ENCODE measurements around the gene LDAH. TPM values are rescaled to one million over a fixed set of nuclear protein-coding genes. Genes with fewer than 3 reads are reported as not detected.

The LDAH gene
- total RNA-seq, 1 experiment from 2014 or later: 17.2 TPM

GRCh38 chr2:20643060-20643459, 179.8 kb downstream of the LDAH start:
- no peaks in the 10 kb centered on the region for H3K9me3 ChIP-seq (ENCODE audit: control insufficient read depth, insufficient read depth, low read depth, low read length)
- H3K4me3 ChIP-seq (ENCODE audit: low read depth in 2 of 2, low read length in 2 of 2): no peak overlapping the region
- H3K4me1 ChIP-seq (ENCODE audit: control insufficient read depth, insufficient read depth, low read length): no peaks in the 10 kb centered on the region; the same call in 1 of the 2 replicates
- ChIA-PET POLR2A (no interaction called here), CTCF (interaction anchor here (0.7 to 2.5 kb wide), 4 partner anchors 25 to 247 kb away, joined by 3 to 11 read pairs (median 4); no protein-coding TSS in a partner anchor)
- in situ Hi-C loops (cut with HindIII; ENCODE audit: low pct_unique_long_range_greater_than_20kb, low sequenced_read_pairs): loop anchor here (25.0 kb wide), 1 partner anchor 206 kb away; the partner anchor contains the start of gene RHOB
- no peaks in the 10 kb centered on the region for H3K36me3 ChIP-seq (ENCODE audit: control insufficient read depth, insufficient read depth, low read length)
- BruUV-seq (replicated peaks): no TSS peak
- TF ChIP-seq POLR2AphosphoS5 (IDR thresholded peaks at IDR 0.05; ENCODE audit: low read depth, low read length) (no peak), CTCF (IDR thresholded peaks at IDR 0.05) (no peak), TCF7L2 (IDR thresholded peaks at IDR 0.05; ENCODE audit: low read depth, low read length) (no peak), SIN3A (IDR thresholded peaks at IDR 0.05; ENCODE audit: borderline replicate concordance, insufficient read depth, low read depth, low read length) (no peak), REST (IDR thresholded peaks at IDR 0.05; ENCODE audit: insufficient read depth in 1 of 2, low read depth in 2 of 2, low read length in 1 of 2) (no peak)
- DNase-seq (ENCODE audit: low read depth, low spot score) (no peak), ATAC-seq (no peak)
- intact Hi-C loops (cut with micrococcal nuclease; ENCODE audit: unreplicated experiment): loop anchor here (2.0 kb wide), 1 partner anchor 246 kb away; no protein-coding TSS in a partner anchor
- H3K27ac ChIP-seq (ENCODE audit: low read length): no peak overlapping the region
- H3K27me3 ChIP-seq (ENCODE audit: control insufficient read depth, insufficient read depth, low read length): no peaks in the 10 kb centered on the region

- TF ChIP-seq SIN3A (IDR thresholded peaks at IDR 0.05; ENCODE audit: borderline replicate concordance, insufficient read depth, low read depth, low read length): no peak
- peak; percentile 97 for TF ChIP-seq CTCF (IDR thresholded peaks at IDR 0.05)
- no peak for TF ChIP-seq POLR2AphosphoS5 (IDR thresholded peaks at IDR 0.05; ENCODE audit: low read depth, low read length)
- TF ChIP-seq REST (IDR thresholded peaks at IDR 0.05; ENCODE audit: insufficient read depth in 1 of 2, low read depth in 2 of 2, low read length in 1 of 2): no peak
- no peak for TF ChIP-seq TCF7L2 (IDR thresholded peaks at IDR 0.05; ENCODE audit: low read depth, low read length)
- ChIA-PET POLR2A (interaction anchor here (0.5 kb wide), 2 partner anchors 200 to 300 kb away, joined by 3 to 8 read pairs; no protein-coding TSS in a partner anchor), CTCF (interaction anchor here (0.6 to 2.5 kb wide), 7 partner anchors 25 to 399 kb away, joined by 3 to 11 read pairs (median 3); partner anchors contain the start of gene RHOB)
- DNase-seq (ENCODE audit: low read depth, low spot score): no peak
- no peaks in the 10 kb centered on the region for H3K36me3 ChIP-seq (ENCODE audit: control insufficient read depth, insufficient read depth, low read length)
- no peaks in the 10 kb centered on the region for H3K9me3 ChIP-seq (ENCODE audit: control insufficient read depth, insufficient read depth, low read depth, low read length)
- in situ Hi-C loops (cut with HindIII; ENCODE audit: low pct_unique_long_range_greater_than_20kb, low sequenced_read_pairs): loop anchor here (25.0 kb wide), 1 partner anchor 205 kb away; the partner anchor contains the start of gene RHOB
- H3K4me1 ChIP-seq (ENCODE audit: control insufficient read depth, insufficient read depth, low read length): no peaks in the 10 kb centered on the region; the same call in 1 of the 2 replicates
- no TSS peak for BruUV-seq (replicated peaks)
- no peak overlapping the region for H3K27ac ChIP-seq (ENCODE audit: low read length)
- H3K27me3 ChIP-seq (ENCODE audit: control insufficient read depth, insufficient read depth, low read length): no peaks in the 10 kb centered on the region
- intact Hi-C loops (cut with micrococcal nuclease; ENCODE audit: unreplicated experiment): loop anchor here (2.0 kb wide), 1 partner anchor 246 kb away; no protein-coding TSS in a partner anchor
- ATAC-seq: peak; percentile 96
- H3K4me3 ChIP-seq (ENCODE audit: low read depth in 2 of 2, low read length in 2 of 2): no peak overlapping the region
These were observed 180.6 kb downstream of the LDAH start for GRCh38 chr2:20642055-20642971.

All from Panc1 (cell line).